GM21526 (cell line): Measurements from ENCODE around the gene MRPL51.
A peak's percentile ranks its signal among the peaks of the same experiment; 100 is the strongest.
"Not testable (repeated sequence)": the region's sequence is repeated elsewhere in the genome, so short reads cannot be mapped to it uniquely, and the experiment has no call there.

ENCODE experiments used
- ATAC-seq: cut with Tn5 transposase; IDR thresholded peaks from one replicate; pipeline ENCODE4 v1.9.1; 2021; ENCODE audit warnings: moderate library complexity; ENCODE audit not compliant: unreplicated experiment, low FRiP score

The MRPL51 gene

GRCh38 chr12:6492838-6493496 lies at the start of gene MRPL51:
Gene MRPL51, minus strand, starts transcription at chr12:6493262. Its CDS starts 126 bp downstream, at chr12:6493136.
- peak; percentile 70 for ATAC-seq

DNA sequence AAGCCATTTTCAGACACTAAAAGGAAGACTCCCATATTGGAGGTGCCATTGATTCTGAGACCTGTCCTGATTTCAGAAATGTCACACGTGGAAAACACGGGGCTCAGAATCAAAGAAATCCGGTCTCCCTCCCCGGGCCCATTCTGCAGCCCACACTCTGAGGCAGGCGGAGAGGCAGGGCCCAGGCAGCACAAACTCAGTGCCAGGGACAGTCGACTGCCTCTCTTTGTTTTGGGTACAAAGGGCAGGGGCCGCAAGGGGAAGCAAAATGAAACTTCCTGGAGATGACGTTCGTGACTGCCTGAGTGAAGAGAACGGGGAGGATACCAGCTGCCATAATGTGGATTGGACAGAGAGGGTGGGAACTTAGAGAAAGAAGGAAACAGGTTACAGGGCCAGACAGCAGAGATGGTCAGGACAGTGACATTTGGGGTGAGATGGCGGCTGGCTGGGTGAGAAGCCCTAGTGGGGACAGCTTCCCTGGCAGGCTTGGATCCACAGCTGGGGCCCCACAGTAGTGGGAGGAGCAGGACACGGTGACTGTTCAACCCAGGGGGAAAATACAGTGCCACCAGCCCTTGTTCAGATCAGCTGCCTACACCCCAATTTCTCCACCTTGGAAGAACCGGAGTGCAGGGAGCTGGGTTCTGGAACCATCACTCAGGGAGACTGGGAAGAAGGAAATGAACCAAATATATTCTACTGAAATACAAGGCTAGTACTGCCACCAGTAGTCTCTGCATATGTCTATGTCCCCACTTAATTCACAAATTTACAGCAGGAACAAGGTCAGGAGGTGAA lies 49.3 kb upstream of the MRPL51 start:
- ATAC-seq, result no peak

- no peak for ATAC-seq
These were observed 48.5 kb upstream of the MRPL51 start for GRCh38 chr12:6541371-6542165.

DNA sequence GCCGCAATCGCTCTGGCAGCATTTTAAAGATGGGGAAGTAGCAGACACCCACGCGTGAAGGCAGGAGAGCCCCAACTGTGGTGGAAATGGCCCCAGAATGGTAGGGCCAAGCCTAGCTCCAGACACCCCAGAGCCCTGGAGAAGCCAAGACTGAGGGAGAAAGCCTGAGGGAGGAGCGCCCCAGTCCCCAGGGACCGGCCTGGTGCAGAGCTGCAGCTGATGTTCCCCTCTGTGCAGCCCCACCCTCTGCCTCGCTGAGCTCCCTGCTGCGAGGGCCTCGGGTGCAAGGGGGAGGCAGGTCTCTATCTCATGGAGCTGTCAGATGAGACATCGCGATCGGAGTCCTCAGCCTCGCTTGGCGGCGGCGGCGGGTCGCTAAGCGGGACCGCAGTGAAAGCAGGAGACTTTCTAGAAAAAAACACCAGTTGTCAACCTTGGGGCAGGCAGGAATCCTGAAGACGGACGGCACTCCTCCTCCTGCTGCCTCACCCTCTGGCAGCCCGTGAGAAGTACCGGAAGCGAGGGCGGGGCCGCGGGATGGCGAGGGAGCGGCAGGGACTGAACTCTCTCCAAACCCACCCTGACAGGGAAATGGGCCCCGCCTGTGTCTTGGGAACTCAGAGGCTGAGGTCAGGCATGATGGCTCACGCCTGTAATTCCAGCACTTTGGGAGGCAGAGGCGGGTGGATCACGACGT lies 47.3 kb upstream of the MRPL51 start:
- ATAC-seq, result no peak

- ATAC-seq, result no peak
These were observed 46.7 kb upstream of the MRPL51 start for GRCh38 chr12:6539707-6540134.

DNA sequence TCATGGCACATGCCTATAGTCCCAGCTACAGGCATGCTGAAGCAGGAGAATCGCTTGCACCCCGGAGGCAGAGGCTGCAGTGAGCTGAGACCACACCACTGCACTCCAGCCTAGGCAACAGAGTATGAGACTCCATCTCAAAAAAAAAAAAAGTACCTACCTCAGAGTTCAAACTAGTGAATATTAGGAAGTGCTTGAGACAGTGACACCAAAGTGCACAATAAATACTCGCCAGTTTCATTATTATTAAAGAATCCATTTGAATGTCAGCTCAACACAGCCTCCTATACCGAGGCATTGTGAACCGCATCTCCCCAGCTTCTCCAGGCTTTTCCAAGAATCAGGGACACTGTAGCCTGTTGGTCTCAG lies 46.2 kb upstream of the MRPL51 start:
- ATAC-seq, result no peak

- no peak for ATAC-seq
These were observed 45.6 kb upstream of the MRPL51 start for GRCh38 chr12:6538420-6539313.

- ATAC-seq, result not testable (repeated sequence)
These were observed 44.7 kb upstream of the MRPL51 start for GRCh38 chr12:6537580-6538419.

DNA sequence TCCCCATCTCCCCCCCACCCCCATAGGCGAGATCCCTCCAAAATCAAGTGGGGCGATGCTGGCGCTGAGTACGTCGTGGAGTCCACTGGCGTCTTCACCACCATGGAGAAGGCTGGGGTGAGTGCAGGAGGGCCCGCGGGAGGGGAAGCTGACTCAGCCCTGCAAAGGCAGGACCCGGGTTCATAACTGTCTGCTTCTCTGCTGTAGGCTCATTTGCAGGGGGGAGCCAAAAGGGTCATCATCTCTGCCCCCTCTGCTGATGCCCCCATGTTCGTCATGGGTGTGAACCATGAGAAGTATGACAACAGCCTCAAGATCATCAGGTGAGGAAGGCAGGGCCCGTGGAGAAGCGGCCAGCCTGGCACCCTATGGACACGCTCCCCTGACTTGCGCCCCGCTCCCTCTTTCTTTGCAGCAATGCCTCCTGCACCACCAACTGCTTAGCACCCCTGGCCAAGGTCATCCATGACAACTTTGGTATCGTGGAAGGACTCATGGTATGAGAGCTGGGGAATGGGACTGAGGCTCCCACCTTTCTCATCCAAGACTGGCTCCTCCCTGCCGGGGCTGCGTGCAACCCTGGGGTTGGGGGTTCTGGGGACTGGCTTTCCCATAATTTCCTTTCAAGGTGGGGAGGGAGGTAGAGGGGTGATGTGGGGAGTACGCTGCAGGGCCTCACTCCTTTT lies 44.0 kb upstream of the MRPL51 start:
- ATAC-seq, result no peak

DNA sequence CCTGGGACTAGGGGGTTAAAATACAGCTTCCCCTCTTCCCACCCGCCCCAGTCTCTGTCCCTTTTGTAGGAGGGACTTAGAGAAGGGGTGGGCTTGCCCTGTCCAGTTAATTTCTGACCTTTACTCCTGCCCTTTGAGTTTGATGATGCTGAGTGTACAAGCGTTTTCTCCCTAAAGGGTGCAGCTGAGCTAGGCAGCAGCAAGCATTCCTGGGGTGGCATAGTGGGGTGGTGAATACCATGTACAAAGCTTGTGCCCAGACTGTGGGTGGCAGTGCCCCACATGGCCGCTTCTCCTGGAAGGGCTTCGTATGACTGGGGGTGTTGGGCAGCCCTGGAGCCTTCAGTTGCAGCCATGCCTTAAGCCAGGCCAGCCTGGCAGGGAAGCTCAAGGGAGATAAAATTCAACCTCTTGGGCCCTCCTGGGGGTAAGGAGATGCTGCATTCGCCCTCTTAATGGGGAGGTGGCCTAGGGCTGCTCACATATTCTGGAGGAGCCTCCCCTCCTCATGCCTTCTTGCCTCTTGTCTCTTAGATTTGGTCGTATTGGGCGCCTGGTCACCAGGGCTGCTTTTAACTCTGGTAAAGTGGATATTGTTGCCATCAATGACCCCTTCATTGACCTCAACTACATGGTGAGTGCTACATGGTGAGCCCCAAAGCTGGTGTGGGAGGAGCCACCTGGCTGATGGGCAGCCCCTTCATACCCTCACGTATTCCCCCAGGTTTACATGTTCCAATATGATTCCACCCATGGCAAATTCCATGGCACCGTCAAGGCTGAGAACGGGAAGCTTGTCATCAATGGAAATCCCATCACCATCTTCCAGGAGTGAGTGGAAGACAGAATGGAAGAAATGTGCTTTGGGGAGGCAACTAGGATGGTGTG lies 43.1 kb upstream of the MRPL51 start:
- no peak for ATAC-seq

DNA sequence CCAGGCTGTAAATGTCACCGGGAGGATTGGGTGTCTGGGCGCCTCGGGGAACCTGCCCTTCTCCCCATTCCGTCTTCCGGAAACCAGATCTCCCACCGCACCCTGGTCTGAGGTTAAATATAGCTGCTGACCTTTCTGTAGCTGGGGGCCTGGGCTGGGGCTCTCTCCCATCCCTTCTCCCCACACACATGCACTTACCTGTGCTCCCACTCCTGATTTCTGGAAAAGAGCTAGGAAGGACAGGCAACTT lies 42.6 kb upstream of the MRPL51 start:
- ATAC-seq, result no peak

DNA sequence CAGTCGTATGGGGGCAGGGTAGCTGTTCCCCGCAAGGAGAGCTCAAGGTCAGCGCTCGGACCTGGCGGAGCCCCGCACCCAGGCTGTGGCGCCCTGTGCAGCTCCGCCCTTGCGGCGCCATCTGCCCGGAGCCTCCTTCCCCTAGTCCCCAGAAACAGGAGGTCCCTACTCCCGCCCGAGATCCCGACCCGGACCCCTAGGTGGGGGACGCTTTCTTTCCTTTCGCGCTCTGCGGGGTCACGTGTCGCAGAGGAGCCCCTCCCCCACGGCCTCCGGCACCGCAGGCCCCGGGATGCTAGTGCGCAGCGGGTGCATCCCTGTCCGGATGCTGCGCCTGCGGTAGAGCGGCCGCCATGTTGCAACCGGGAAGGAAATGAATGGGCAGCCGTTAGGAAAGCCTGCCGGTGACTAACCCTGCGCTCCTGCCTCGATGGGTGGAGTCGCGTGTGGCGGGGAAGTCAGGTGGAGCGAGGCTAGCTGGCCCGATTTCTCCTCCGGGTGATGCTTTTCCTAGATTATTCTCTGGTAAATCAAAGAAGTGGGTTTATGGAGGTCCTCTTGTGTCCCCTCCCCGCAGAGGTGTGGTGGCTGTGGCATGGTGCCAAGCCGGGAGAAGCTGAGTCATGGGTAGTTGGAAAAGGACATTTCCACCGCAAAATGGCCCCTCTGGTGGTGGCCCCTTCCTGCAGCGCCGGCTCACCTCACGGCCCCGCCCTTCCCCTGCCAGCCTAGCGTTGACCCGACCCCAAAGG lies 42.1 kb upstream of the MRPL51 start:
- no peak for ATAC-seq

DNA sequence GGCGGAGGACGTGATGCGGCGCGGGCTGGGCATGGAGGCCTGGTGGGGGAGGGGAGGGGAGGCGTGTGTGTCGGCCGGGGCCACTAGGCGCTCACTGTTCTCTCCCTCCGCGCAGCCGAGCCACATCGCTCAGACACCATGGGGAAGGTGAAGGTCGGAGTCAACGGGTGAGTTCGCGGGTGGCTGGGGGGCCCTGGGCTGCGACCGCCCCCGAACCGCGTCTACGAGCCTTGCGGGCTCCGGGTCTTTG lies 41.6 kb upstream of the MRPL51 start:
- ATAC-seq, result no peak

DNA sequence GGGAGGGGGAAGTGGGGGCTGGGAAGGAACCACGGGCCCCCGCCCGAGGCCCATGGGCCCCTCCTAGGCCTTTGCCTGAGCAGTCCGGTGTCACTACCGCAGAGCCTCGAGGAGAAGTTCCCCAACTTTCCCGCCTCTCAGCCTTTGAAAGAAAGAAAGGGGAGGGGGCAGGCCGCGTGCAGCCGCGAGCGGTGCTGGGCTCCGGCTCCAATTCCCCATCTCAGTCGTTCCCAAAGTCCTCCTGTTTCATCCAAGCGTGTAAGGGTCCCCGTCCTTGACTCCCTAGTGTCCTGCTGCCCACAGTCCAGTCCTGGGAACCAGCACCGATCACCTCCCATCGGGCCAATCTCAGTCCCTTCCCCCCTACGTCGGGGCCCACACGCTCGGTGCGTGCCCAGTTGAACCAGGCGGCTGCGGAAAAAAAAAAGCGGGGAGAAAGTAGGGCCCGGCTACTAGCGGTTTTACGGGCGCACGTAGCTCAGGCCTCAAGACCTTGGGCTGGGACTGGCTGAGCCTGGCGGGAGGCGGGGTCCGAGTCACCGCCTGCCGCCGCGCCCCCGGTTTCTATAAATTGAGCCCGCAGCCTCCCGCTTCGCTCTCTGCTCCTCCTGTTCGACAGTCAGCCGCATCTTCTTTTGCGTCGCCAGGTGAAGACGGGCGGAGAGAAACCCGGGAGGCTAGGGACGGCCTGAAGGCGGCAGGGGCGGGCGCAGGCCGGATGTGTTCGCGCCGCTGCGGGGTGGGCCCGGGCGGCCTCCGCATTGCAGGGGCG lies 41.0 kb upstream of the MRPL51 start, which contains the start of gene GAPDH:
Gene GAPDH (plus strand): TSS at position 595 of the 772 bp plus-strand sequence. CDS start 316 bp downstream, outside the sequence.
- peak; percentile 41 for ATAC-seq

GRCh38 chr12:6533653-6533922 lies 40.5 kb upstream of the MRPL51 start:
- peak; percentile 20 for ATAC-seq

DNA sequence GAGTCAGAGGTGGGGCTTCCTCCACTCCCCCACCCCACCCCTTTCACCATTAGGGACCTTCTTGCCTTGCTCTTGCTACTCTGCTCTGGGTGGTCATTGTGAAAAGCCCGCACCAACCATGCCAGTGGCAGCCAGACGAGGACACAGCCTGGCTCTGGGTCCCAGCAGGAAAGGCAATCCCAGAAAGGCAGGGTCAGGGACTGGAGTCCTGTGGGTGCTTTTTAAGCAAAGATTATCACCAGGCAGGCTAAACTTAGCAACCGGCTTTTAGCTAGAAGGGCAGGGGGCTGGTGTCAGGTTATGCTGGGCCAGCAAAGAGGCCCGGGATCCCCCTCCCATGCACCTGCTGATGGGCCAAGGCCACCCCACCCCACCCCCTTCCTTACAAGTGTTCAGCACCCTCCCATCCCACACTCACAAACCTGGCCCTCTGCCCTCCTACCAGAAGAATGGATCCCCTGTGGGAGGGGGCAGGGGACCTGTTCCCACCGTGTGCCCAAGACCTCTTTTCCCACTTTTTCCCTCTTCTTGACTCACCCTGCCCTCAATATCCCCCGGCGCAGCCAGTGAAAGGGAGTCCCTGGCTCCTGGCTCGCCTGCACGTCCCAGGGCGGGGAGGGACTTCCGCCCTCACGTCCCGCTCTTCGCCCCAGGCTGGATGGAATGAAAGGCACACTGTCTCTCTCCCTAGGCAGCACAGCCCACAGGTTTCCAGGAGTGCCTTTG lies 40.0 kb upstream of the MRPL51 start:
- ATAC-seq, result peak; percentile 7
